HG03135 (cell line): ENCODE data around the gene TMEM222.
"Not testable (repeated sequence)": the region's sequence is repeated elsewhere in the genome, so short reads cannot be mapped to it uniquely, and the experiment has no call there.

ENCODE experiments used
- ATAC-seq: cut with Tn5 transposase; IDR thresholded peaks from one replicate; pipeline ENCODE4 v1.9.1; 2021; ENCODE audit warnings: mild to moderate bottlenecking, moderate library complexity; ENCODE audit not compliant: unreplicated experiment

TMEM222 gene

GRCh38 chr1:27377760-27378495 lies 56.0 kb downstream of the TMEM222 start:
- no peak for ATAC-seq

DNA sequence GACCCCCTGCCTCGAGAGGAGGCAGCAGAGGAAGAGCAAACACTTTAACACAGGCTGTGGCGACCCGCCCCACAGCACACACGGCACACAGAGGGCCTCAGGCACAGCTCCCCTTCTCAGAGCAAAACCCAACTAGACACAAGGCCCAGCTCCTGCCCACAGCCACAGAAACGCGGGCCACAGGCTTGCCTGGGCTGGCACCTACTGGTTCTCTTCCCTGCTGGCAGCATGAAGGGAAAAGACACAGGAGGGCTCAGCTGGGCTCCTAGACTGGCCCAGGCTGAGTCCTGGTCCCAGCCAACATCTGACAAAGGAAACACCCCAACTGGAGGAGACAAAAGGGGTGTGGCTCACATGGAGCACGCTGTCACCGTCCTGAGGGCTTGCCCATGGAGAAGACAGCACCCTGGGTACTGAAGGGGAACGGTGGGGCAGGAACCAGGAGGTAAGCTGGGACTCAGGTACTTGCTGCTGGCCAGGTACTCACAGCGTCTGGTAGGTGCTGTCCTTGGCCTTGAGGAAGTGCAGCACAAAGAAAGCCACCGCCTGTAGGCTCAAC lies 57.7 kb downstream of the TMEM222 start:
- no peak for ATAC-seq

- no peak for ATAC-seq
Observed at GRCh38 chr1:27380224-27380623, 58.3 kb downstream of the TMEM222 start.

DNA sequence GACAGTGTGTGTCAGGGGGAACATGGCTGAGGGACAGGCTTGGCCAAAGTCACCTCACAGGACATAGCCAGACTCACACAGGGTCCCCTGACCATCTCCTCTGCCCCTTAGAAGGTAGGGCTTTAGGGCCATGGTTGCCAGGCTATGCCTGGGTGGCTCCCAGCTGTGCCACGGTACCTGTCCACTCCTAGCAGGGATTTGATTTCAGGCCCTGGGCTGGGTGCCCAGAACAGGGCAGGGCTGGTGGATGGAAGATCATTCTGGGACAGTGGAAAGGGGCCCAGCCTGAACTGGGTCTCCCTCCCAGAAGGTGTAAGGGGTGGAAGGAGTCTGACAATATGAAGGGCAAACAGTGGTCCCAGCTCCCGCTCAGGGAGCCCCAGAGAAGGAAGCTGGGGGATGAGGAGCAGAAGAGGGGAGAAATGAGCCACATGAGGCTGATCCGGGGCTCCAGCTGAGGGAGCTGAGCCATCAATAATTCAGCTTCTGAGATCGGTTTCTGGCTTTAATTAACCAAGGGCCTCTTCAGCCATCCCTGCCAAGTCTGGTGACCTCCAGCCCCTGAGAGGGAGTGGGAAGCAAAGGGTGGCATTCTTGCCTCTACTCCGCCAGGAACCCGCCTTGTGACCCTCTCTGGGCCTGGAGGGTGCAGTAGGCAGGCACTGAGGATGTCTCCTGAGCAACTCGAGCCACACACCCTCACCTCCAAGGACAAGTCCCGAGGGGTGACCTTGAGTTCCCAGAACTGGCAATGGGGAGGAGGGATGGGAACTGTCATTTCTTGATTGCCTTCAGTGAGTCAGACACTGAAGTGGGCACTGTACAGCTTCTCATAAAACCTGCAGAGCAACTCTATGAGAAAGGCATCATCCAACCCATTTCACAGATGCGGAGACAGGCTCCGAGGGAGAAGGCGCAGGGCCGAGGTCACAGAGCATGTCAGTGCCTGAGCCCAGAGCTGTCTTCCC lies 59.1 kb downstream of the TMEM222 start:
- no peak for ATAC-seq

DNA sequence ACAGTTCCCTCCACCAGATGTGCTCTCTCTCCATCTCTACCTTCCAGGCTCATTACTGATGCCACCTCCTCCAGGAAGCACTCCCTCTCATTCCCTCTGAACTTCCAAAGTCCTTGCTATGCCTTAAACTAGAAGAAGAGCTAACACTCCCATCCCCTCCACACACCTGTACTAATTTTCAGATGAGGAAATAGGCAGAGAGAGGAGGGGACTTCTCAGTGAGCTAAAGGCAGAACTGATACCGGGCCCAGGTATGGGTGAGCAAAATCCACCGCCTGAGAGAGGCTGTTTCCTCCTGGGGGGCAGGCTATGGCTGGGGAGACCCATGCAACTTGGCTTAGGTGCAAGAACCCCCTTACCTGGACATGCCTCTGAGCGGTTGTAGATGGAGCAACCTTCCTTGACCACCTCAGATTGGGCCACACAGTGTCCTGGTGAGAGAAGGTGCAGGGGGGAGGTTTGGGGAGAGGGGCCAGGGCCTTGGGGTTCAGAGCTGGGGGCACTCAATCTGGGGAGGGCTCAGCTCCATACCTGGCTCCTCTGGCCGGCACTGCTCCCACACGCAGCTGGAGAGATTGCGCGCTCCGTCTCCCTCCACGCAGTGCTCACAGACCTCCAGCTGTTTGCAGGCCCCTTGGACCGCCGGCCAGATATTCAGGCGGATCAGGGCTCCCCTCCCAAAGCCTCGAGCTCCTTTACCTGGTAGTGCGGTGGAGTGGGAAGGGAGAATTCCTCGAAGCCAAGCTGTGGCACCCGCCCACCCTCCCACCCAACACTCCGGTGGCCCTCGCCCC lies 60.2 kb downstream of the TMEM222 start:
- ATAC-seq: no peak

- no peak for ATAC-seq
Observed at GRCh38 chr1:27383039-27383605, 61.2 kb downstream of the TMEM222 start, which contains the start of gene CD164L2. CD164L2 (minus strand) TSS chr1:27383333; CDS start chr1:27383239, 94 bp downstream.

DNA sequence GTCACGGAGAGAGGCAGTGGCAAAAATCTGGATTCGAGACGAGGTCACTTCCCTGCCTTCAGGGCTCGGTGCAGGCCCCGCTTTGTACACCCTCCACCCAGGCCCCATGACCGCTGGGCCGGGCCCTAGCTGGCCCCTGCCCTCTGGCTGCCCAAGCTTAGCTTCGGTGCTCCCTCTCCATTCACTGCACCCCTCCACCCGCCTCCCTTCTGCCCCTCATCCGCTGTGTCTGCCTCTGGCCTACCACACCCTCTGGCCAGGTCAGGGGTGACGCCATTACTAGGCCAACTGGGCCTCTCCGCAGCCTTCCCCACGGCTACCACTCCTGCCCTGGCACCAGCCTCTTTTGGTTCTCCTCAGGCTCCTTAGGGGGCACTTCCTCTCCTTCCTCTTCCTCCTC lies 61.7 kb downstream of the TMEM222 start:
- no peak for ATAC-seq

GRCh38 chr1:27384797-27385196 lies 62.8 kb downstream of the TMEM222 start:
- not testable (repeated sequence) for ATAC-seq
